ENCODE measurements around the gene PTPRT.

Gene PTPRT

GRCh38 chr20:43151256-43151655 lies 38.5 kb downstream of the PTPRT start:
- TF ChIP-seq, protein P1, sequence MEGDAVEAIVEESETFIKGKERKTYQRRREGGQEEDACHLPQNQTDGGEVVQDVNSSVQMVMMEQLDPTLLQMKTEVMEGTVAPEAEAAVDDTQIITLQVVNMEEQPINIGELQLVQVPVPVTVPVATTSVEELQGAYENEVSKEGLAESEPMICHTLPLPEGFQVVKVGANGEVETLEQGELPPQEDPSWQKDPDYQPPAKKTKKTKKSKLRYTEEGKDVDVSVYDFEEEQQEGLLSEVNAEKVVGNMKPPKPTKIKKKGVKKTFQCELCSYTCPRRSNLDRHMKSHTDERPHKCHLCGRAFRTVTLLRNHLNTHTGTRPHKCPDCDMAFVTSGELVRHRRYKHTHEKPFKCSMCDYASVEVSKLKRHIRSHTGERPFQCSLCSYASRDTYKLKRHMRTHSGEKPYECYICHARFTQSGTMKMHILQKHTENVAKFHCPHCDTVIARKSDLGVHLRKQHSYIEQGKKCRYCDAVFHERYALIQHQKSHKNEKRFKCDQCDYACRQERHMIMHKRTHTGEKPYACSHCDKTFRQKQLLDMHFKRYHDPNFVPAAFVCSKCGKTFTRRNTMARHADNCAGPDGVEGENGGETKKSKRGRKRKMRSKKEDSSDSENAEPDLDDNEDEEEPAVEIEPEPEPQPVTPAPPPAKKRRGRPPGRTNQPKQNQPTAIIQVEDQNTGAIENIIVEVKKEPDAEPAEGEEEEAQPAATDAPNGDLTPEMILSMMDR (IDR thresholded peaks at IDR 0.05), result no peak
- Histone ChIP-seq H3K4me3 (ENCODE audit: low read depth in 1 of 2, low read length in 1 of 2) (no peak overlapping the region), H3K36me3 (no peaks in the 10 kb centered on the region), H3K4me1 (ENCODE audit: control insufficient read depth in 1 of 2, insufficient read depth in 1 of 2, low read depth in 1 of 2, low read length in 1 of 2) (no peaks in the 10 kb centered on the region), H3K9me3 (no peaks in the 10 kb centered on the region), H3K27me3 (peaks cover 3% of the 10 kb centered on the region), H3K27ac (no peak overlapping the region)

- TF ChIP-seq, protein P1 (IDR thresholded peaks at IDR 0.05), result no peak
- no peaks in the 10 kb centered on the region for H3K9me3 ChIP-seq
Measured at GRCh38 chr20:43140726-43141125, 49.0 kb downstream of the PTPRT start.

DNA sequence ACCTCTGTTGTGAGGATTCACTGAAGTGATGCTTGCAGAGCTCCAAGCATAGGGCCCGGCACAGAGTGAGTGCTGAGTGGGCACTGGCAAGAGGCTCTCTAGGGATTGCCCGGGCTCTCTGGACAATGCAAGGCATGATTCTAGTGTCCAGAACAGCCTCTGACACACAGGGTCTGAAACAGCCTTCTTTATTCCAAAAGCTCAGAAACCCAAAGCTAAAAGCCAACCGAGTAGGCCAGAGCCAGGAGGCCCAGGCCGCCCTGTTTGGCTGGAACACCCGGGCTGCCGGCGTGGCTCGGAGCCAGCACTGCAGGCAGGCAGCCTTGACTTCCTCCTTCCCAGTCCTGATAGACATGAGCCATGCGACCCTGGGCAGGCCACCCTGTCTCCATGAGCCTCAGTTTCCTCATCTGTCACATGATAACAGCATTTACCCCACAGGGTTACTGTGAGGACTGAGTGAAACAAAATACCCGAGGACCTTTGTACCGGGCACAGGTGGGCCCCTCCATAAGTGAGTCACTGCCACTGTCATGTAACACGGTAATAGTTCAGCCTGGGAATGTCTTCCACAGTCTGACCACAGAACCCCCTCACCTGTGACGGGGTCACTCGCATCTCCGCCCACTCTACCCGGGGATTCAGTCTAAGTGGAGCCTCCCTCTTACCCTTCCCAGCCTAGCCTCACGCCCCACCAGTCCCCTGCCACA lies 51.5 kb downstream of the PTPRT start:
- no peaks in the 10 kb centered on the region for H3K4me1 ChIP-seq (ENCODE audit: control insufficient read depth in 1 of 2, insufficient read depth in 1 of 2, low read depth in 1 of 2, low read length in 1 of 2)

More at GRCh38 chr20:43140726-43141125, 49.0 kb downstream of the PTPRT start:
- Histone ChIP-seq H3K36me3 (no peaks in the 10 kb centered on the region), H3K4me3 (ENCODE audit: low read depth in 1 of 2, low read length in 1 of 2) (no peak overlapping the region), H3K27ac (no peak overlapping the region), H3K27me3 (no peaks in the 10 kb centered on the region), H3K4me1 (ENCODE audit: control insufficient read depth in 1 of 2, insufficient read depth in 1 of 2, low read depth in 1 of 2, low read length in 1 of 2) (no peaks in the 10 kb centered on the region)

DNA sequence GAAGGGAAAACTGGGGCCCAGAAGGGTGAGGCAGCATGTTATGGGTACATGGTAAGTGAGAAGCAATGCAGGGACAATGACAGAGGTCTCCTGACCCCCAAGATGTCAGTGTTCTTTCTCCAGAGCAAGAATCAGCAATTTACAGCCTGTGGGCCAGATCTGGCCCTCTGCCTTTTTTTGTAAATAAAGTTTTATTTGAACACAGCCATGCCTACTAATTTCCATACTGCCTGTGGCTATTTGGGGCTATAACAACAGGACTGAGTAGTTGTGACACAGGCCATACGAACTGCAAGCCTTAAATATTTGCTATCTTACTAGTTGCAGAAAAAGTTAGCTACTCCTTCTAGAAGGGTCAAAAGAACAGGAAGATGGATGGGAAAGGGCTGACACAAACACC lies 52.5 kb downstream of the PTPRT start:
- Histone ChIP-seq H3K27ac (no peak overlapping the region), H3K36me3 (no peaks in the 10 kb centered on the region), H3K4me3 (ENCODE audit: low read depth in 1 of 2, low read length in 1 of 2) (no peak overlapping the region), H3K9me3 (no peaks in the 10 kb centered on the region), H3K27me3 (no peaks in the 10 kb centered on the region), H3K4me1 (ENCODE audit: control insufficient read depth in 1 of 2, insufficient read depth in 1 of 2, low read depth in 1 of 2, low read length in 1 of 2) (no peaks in the 10 kb centered on the region)
- TF ChIP-seq, protein P1 (IDR thresholded peaks at IDR 0.05), result no peak

More for the DNA sequence above, 51.5 kb downstream of the PTPRT start:
- Histone ChIP-seq H3K27me3 (no peaks in the 10 kb centered on the region), H3K36me3 (no peaks in the 10 kb centered on the region), H3K4me3 (ENCODE audit: low read depth in 1 of 2, low read length in 1 of 2) (no peak overlapping the region), H3K9me3 (no peaks in the 10 kb centered on the region), H3K27ac (no peak overlapping the region)
- TF ChIP-seq, protein P1 (IDR thresholded peaks at IDR 0.05), result no peak

GRCh38 chr20:43124241-43124640 lies 65.5 kb downstream of the PTPRT start:
- Histone ChIP-seq H3K27ac (no peak overlapping the region), H3K9me3 (no peaks in the 10 kb centered on the region), H3K4me3 (ENCODE audit: low read depth in 1 of 2, low read length in 1 of 2) (no peak overlapping the region), H3K27me3 (no peaks in the 10 kb centered on the region), H3K4me1 (ENCODE audit: control insufficient read depth in 1 of 2, insufficient read depth in 1 of 2, low read depth in 1 of 2, low read length in 1 of 2) (no peaks in the 10 kb centered on the region), H3K36me3 (no peaks in the 10 kb centered on the region)
- TF ChIP-seq, protein P1 (IDR thresholded peaks at IDR 0.05), result no peak

All from neutrophil (primary cell).